PC-3 (cell line): Measurements from ENCODE around the gene ST8SIA4. TPM values are rescaled to one million over a fixed set of nuclear protein-coding genes. Genes with fewer than 3 reads are reported as not detected.

Source experiments
- ATAC-seq: fragments of 200-7000 bp; cut with Tn5 transposase; 2 replicates; pipeline ENCODE4 v1.9.1; 2020; ENCODE audit warnings: mild to moderate bottlenecking, moderate library complexity
- BruUV-seq: library from RNA; stranded (reverse); fragments of 400-500 nt; replicated peaks from 2 replicates; lab custom pipeline; 2021; lab: Mats Ljungman, UMichigan
- CTCF ChIA-PET: fragments of 300-600 bp; sonication (Branson Sonifier 250); formaldehyde crosslinking; loops from one replicate; lab custom pipeline; 2022; ENCODE audit warnings: antibody characterized with exemption; lab: Charles Lee
- POLR2A ChIA-PET: fragments of 300-600 bp; sonication (Branson Sonifier 250); formaldehyde crosslinking; loops from one replicate; lab custom pipeline; 2022; ENCODE audit warnings: antibody characterized with exemption; ENCODE audit not compliant: unreplicated experiment; lab: Charles Lee
- DNase-seq: peaks from one replicate; pipeline ENCODE4 v3.0.0-alpha.2; 2015
- H2AFZ ChIP-seq: fragments of 300-600 bp; sonication (generic); 2 replicates; pipeline ENCODE4 v1.6.0; 2016; ENCODE audit warnings: antibody characterized with exemption, low read length
- H3F3A ChIP-seq: fragments of 300-600 bp; sonication (generic); one replicate; pipeline ENCODE4 v1.6.0; 2017; ENCODE audit warnings: antibody characterized with exemption, low read length, control low read depth, mild to moderate bottlenecking; ENCODE audit not compliant: unreplicated experiment
- H3K27ac ChIP-seq: fragments of 300-600 bp; sonication (generic); 2 replicates; pipeline ENCODE4 v1.5.1; 2016; ENCODE audit warnings: mild to moderate bottlenecking, low read length
- H3K27me3 ChIP-seq: fragments of 300-600 bp; sonication (generic); 2 replicates; pipeline ENCODE4 v1.6.1; 2016; ENCODE audit warnings: low read length, mixed read lengths
- H3K36me3 ChIP-seq: fragments of 300-600 bp; sonication (generic); 2 replicates; pipeline ENCODE4 v1.6.1; 2016; ENCODE audit warnings: low read depth, mixed run types, low read length, mixed read lengths
- H3K4me1 ChIP-seq: fragments of 300-600 bp; sonication (generic); 2 replicates; pipeline ENCODE4 v1.5.1; 2016; ENCODE audit warnings: low read length; ENCODE audit not compliant: insufficient read depth
- H3K4me2 ChIP-seq: fragments of 300-600 bp; sonication (generic); 2 replicates; pipeline ENCODE4 v1.6.0; 2016; ENCODE audit warnings: low read length
- H3K4me3 ChIP-seq: fragments of 300-600 bp; sonication (generic); 2 replicates; pipeline ENCODE4 v1.5.1; 2016; ENCODE audit warnings: mild to moderate bottlenecking, low read length, mixed read lengths
- H3K79me2 ChIP-seq: fragments of 300-600 bp; sonication (generic); 2 replicates; pipeline ENCODE4 v1.6.1; 2017; ENCODE audit warnings: low read length, mixed read lengths
- H3K9ac ChIP-seq: fragments of 300-600 bp; sonication (generic); 2 replicates; pipeline ENCODE4 v1.6.0; 2016; ENCODE audit warnings: mild to moderate bottlenecking, low read length
- H3K9me2 ChIP-seq: fragments of 300-600 bp; sonication (generic); replicated peaks from 2 replicates; pipeline ENCODE4 v1.6.1; 2016; ENCODE audit warnings: mixed run types, low read length, mixed read lengths
- H3K9me3 ChIP-seq: fragments of 300-600 bp; sonication (generic); 2 replicates; pipeline ENCODE4 v1.6.1; 2016; ENCODE audit warnings: low read length, mixed read lengths
- H4K20me1 ChIP-seq: fragments of 300-600 bp; sonication (generic); 2 replicates; pipeline ENCODE4 v1.6.1; 2016; ENCODE audit warnings: low read length, mixed read lengths
- EZH2 ChIP-seq: fragments of 300-600 bp; sonication (generic); IDR thresholded peaks from one replicate; pipeline ENCODE4 v1.6.1; 2017; ENCODE audit warnings: antibody characterized with exemption, mild to moderate bottlenecking, low read length; ENCODE audit not compliant: unreplicated experiment
- EZH2phosphoT487 ChIP-seq: fragments of 300-600 bp; sonication (generic); IDR thresholded peaks from 2 replicates; pipeline ENCODE4 v1.6.1; 2018; ENCODE audit warnings: mild to moderate bottlenecking, antibody characterized with exemption, low read length, borderline replicate concordance
- intact Hi-C: fragments of 100-400 bp; cut with micrococcal nuclease; formaldehyde crosslinking; loops from 2 replicates; pipeline ENCODE4 v1.9.0; 2023
- total RNA-seq: library from RNA; depleted of rRNA; stranded (reverse); fragments of >200 nt; gene quantifications from 2 replicates; pipeline ENCODE4 v1.2.3, GENCODE V29; 2014
- TF ChIP-seq, protein P1 (sequence below): fragments of 300-600 bp; sonication (generic); conservative IDR thresholded peaks from 2 replicates; pipeline ENCODE4 v1.5.1; 2017; ENCODE audit warnings: antibody characterized with exemption, low read depth, mild to moderate bottlenecking, low read length

The ST8SIA4 gene
- total RNA-seq, 1 experiment from 2014 or later: 0.91 TPM

DNA sequence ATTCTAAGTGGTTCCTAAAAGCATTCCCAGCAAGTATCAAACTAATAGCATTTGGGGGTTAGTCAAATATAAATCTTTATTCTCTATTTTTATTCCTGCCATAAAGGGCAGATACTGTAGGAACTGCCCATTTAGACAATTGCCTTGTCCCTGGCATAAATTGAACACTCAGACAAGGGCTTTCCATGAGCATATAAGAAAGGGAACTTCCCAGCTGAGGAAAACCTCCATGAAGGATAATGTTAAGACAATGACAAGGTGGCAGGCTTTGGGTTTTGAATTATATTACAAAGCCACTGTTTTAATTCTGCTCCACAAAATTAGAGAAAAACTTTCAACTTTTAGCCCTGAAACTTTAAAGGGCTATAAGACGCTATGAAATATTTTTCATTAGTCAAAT lies 81.3 kb downstream of the ST8SIA4 start:
- CTCF ChIA-PET: no interaction called here
- H3K4me3 ChIP-seq: peak overlapping the region; percentile 59; the same call in 1 of the 2 replicates
- H3K9ac ChIP-seq: peak overlapping the region; percentile 78
- peak overlapping the region; percentile 79 for H3K4me2 ChIP-seq
- no peaks in the 10 kb centered on the region for H4K20me1 ChIP-seq
- peaks cover 25% of the 10 kb centered on the region for H3K4me1 ChIP-seq
- H3K9me3 ChIP-seq: no peaks in the 10 kb centered on the region
- BruUV-seq: no TSS peak
- H3K79me2 ChIP-seq: no peaks in the 10 kb centered on the region
- H3K9me2 ChIP-seq: no peaks in the 10 kb centered on the region
- DNase-seq (no peak), ATAC-seq (no peak)
- POLR2A ChIA-PET: no interaction called here
- TF ChIP-seq, protein P1, sequence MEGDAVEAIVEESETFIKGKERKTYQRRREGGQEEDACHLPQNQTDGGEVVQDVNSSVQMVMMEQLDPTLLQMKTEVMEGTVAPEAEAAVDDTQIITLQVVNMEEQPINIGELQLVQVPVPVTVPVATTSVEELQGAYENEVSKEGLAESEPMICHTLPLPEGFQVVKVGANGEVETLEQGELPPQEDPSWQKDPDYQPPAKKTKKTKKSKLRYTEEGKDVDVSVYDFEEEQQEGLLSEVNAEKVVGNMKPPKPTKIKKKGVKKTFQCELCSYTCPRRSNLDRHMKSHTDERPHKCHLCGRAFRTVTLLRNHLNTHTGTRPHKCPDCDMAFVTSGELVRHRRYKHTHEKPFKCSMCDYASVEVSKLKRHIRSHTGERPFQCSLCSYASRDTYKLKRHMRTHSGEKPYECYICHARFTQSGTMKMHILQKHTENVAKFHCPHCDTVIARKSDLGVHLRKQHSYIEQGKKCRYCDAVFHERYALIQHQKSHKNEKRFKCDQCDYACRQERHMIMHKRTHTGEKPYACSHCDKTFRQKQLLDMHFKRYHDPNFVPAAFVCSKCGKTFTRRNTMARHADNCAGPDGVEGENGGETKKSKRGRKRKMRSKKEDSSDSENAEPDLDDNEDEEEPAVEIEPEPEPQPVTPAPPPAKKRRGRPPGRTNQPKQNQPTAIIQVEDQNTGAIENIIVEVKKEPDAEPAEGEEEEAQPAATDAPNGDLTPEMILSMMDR: no peak
- TF ChIP-seq EZH2phosphoT487 (no peak), EZH2 (no peak)
- H3K27me3 ChIP-seq: no peaks in the 10 kb centered on the region
- H2AFZ ChIP-seq: peak overlapping the region; percentile 83
- H3K36me3 ChIP-seq: no peaks in the 10 kb centered on the region
- intact Hi-C loops: loop anchor here (1.0 kb wide), 2 partner anchors 38 to 44 kb away; no protein-coding TSS in a partner anchor
- H3F3A ChIP-seq: no peaks in the 10 kb centered on the region
- H3K27ac ChIP-seq: peak overlapping the region; percentile 94

DNA sequence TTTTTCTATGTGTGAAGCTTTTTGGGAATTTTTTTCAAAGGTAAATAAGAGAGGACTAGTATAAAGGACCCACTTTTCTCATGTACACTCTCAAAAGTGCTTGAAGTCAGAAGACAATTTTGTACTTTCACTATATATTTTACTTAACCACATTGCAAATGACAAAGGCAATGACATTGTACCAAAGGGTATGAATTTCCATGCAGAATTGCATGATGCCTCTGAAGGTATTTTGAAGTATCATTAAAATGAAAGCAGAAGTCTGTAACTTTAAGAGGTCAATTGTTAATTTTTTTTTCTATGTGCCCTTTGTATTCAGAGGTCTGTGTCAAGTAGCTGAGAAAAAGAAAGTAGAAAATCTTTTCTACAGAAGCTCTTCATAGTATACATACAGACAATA lies 84.7 kb downstream of the ST8SIA4 start:
- H3K27me3 ChIP-seq: no peaks in the 10 kb centered on the region
- TF ChIP-seq EZH2 (no peak), EZH2phosphoT487 (no peak)
- TF ChIP-seq, protein P1: no peak
- no peak overlapping the region for H3K4me2 ChIP-seq
- H3K36me3 ChIP-seq: no peaks in the 10 kb centered on the region
- no peaks in the 10 kb centered on the region for H3F3A ChIP-seq
- no peaks in the 10 kb centered on the region for H3K79me2 ChIP-seq
- no peak for ATAC-seq
- H2AFZ ChIP-seq: no peak overlapping the region
- H3K27ac ChIP-seq: no peak overlapping the region
- no peak overlapping the region for H3K9ac ChIP-seq
- no peaks in the 10 kb centered on the region for H4K20me1 ChIP-seq
- ChIA-PET CTCF (no interaction called here), POLR2A (no interaction called here)
- H3K4me1 ChIP-seq: peaks cover 18% of the 10 kb centered on the region
- no TSS peak for BruUV-seq
- intact Hi-C loops: no loop called here
- H3K9me2 ChIP-seq: no peaks in the 10 kb centered on the region
- H3K9me3 ChIP-seq: no peaks in the 10 kb centered on the region
- no peak for DNase-seq
- H3K4me3 ChIP-seq: no peak overlapping the region

DNA sequence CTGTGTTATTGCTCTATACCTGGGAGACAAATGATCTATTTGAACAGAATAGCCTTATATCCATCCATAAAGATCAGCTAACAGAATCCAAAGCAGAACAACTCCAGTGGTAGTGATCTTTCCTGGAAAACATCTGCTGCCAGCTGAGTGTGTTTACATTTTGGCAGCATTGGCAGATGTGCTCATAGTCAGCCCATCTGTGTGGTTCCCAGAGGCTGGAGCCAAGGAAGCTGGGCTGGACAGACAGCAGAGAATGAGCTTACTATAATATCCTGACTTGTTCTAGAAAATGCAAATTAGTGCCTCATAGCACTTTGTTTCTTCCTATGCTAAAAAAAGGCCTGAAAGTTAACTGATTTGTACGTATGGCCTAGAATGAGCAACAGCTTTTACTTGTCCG lies 99.7 kb downstream of the ST8SIA4 start:
- ATAC-seq: no peak
- Histone ChIP-seq H3K4me2 (no peak overlapping the region), H4K20me1 (no peaks in the 10 kb centered on the region), H3K79me2 (no peaks in the 10 kb centered on the region), H3K9ac (no peak overlapping the region), H3K4me3 (no peak overlapping the region), H3K27ac (no peak overlapping the region), H3K4me1 (no peaks in the 10 kb centered on the region), H3K9me2 (no peaks in the 10 kb centered on the region), H2AFZ (no peak overlapping the region), H3K36me3 (no peaks in the 10 kb centered on the region), H3K9me3 (no peaks in the 10 kb centered on the region), H3F3A (no peaks in the 10 kb centered on the region), H3K27me3 (no peaks in the 10 kb centered on the region)
- no TSS peak for BruUV-seq
- DNase-seq: no peak
- ChIA-PET POLR2A (interaction anchor here (0.5 kb wide), 1 partner anchor 12 kb away, joined by 3 read pairs; no protein-coding TSS in a partner anchor), CTCF (no interaction called here)
- no peak for TF ChIP-seq EZH2
- TF ChIP-seq EZH2phosphoT487: no peak
- TF ChIP-seq, protein P1: no peak
- intact Hi-C loops: no loop called here
